CD4-positive, alpha-beta memory T cell (primary cell): Measurements from ENCODE around the gene RFTN1. TPM values are rescaled to one million over a fixed set of nuclear protein-coding genes. Genes with fewer than 3 reads are reported as not detected.
A peak's percentile ranks its signal among the peaks of the same experiment; 100 is the strongest.

Experiments
- CTCF ChIA-PET: fragments of 350-600 bp; sonication (Branson Sonifier 250); formaldehyde crosslinking; loops from one replicate; lab custom pipeline; 2021; ENCODE audit warnings: inconsistent platforms; ENCODE audit not compliant: partially characterized antibody; lab: Charles Lee
- POLR2A ChIA-PET: fragments of 350-600 bp; sonication (Branson Sonifier 250); formaldehyde crosslinking; loops from one replicate; lab custom pipeline; 2021; ENCODE audit not compliant: partially characterized antibody; lab: Charles Lee
- DNase-seq, 5 donors: peaks; one replicate each; pipeline versions ENCODE4 v3.0.0 to v3.0.0-alpha.2; 2020 to 2022; ENCODE audit warnings: mixed read lengths in 1 of 5
- H3K27ac ChIP-seq: one replicate; pipeline ENCODE4 v1.7.0; 2013; ENCODE audit warnings: low read depth, low read length
- H3K27me3 ChIP-seq: 2 replicates; pipeline ENCODE4 v1.7.0; 2013; ENCODE audit warnings: mild to moderate bottlenecking, low read length, moderate library complexity; ENCODE audit not compliant: insufficient read depth
- H3K36me3 ChIP-seq: 2 replicates; pipeline ENCODE4 v1.7.0; 2013; ENCODE audit warnings: mild to moderate bottlenecking, low read length, moderate library complexity; ENCODE audit not compliant: insufficient read depth
- H3K4me1 ChIP-seq: 2 replicates; pipeline ENCODE4 v1.7.0; 2013; ENCODE audit warnings: mild to moderate bottlenecking, low read length, moderate library complexity; ENCODE audit not compliant: insufficient read depth
- H3K4me3 ChIP-seq, 2 donors: one replicate each; pipeline ENCODE4 v1.7.0; 2013; ENCODE audit warnings: low read length in 2 of 2, mild to moderate bottlenecking in 1 of 2
- H3K9me3 ChIP-seq, 2 donors: one replicate each; pipeline ENCODE4 v1.7.0; 2013; ENCODE audit warnings: low read length in 2 of 2, control low read depth in 1 of 2; ENCODE audit not compliant: control insufficient read depth in 1 of 2
- H3K27ac Mint-ChIP-seq, 7 donors: one replicate each; pipeline ENCODE4 v1.8.0; 2020 to 2021; ENCODE audit warnings: mixed read lengths in 7 of 7, mild to moderate bottlenecking in 6 of 7, inconsistent platforms in 3 of 7, moderate library complexity in 3 of 7
- H3K27me3 Mint-ChIP-seq, 2 donors: one replicate each; pipeline ENCODE4 v1.8.0; 2020 to 2021; ENCODE audit warnings: mixed read lengths in 2 of 2
- H3K36me3 Mint-ChIP-seq, 2 donors: one replicate each; pipeline ENCODE4 v1.8.0; 2020 to 2021; ENCODE audit warnings: mixed read lengths in 2 of 2, inconsistent platforms in 1 of 2, mild to moderate bottlenecking in 1 of 2
- H3K4me1 Mint-ChIP-seq, 4 donors: one replicate each; pipeline ENCODE4 v1.8.0; 2020 to 2021; ENCODE audit warnings: mixed read lengths in 4 of 4, mild to moderate bottlenecking in 1 of 4
- H3K4me3 Mint-ChIP-seq, 8 donors: one replicate each; pipeline ENCODE4 v1.8.0; 2020 to 2021; ENCODE audit warnings: mixed read lengths in 8 of 8, mild to moderate bottlenecking in 7 of 8, moderate library complexity in 6 of 8, inconsistent platforms in 3 of 8
- H3K9me3 Mint-ChIP-seq, 8 donors: one replicate each; pipeline ENCODE4 v1.8.0; 2020 to 2021; ENCODE audit warnings: mixed read lengths in 8 of 8, mild to moderate bottlenecking in 5 of 8, inconsistent platforms in 3 of 8, moderate library complexity in 1 of 8
- intact Hi-C: fragments of 100-400 bp; cut with micrococcal nuclease; formaldehyde crosslinking; loops from one replicate; pipeline ENCODE4 v1.15.1; 2023
- polyA plus RNA-seq, 2 donors: library from polyadenylated mRNA; unstranded; fragments of 300-500 nt; fragmentation: Illumina TruSeq; gene quantifications; one replicate each; pipeline ENCODE4 v1.2.3, GENCODE V29; 2021
- total RNA-seq, 2 experiments: library from RNA; stranded (reverse); gene quantifications; one replicate each; pipeline ENCODE4 v1.2.3, GENCODE V29; 2021

The RFTN1 gene
- total and polyA plus RNA-seq, 4 experiments from 2014 or later, result 38.3 to 59.7 (median 52.0) TPM

GRCh38 chr3:16409032-16409431, 104.5 kb downstream of the RFTN1 start:
- Histone ChIP-seq H3K4me1 (no peaks in the 10 kb centered on the region), H3K27me3 (no peaks in the 10 kb centered on the region), H3K4me3 (no peak overlapping the region), H3K36me3 (no peaks in the 10 kb centered on the region), H3K27ac (no peak overlapping the region), H3K9me3 (no peaks in the 10 kb centered on the region)
- CTCF ChIA-PET, result no interaction called here
- intact Hi-C loops, result no loop called here
- Mint-ChIP-seq H3K4me3 (no peak overlapping the region), H3K36me3 (peaks cover 19 to 24% of the 10 kb centered on the region in 2 donors), H3K27me3 (no peaks in the 10 kb centered on the region), H3K27ac (peak overlapping the region in 2 of 7 donors; percentile 11 to 12), H3K4me1 (peaks cover 14 to 32% (median 22%) of the 10 kb centered on the region in 4 donors), H3K9me3 (peaks cover 0 to 2% (median 0%) of the 10 kb centered on the region in 8 donors)
- POLR2A ChIA-PET, result no interaction called here
- no peak for DNase-seq

- Histone ChIP-seq H3K36me3 (no peaks in the 10 kb centered on the region), H3K4me3 (no peak overlapping the region), H3K9me3 (no peaks in the 10 kb centered on the region), H3K27ac (no peak overlapping the region), H3K4me1 (no peaks in the 10 kb centered on the region), H3K27me3 (no peaks in the 10 kb centered on the region)
- Mint-ChIP-seq H3K27me3 (no peaks in the 10 kb centered on the region), H3K27ac (peak overlapping the region in 1 of 7 donors; percentile 69), H3K9me3 (peaks cover 0 to 2% (median 0%) of the 10 kb centered on the region in 8 donors), H3K4me3 (no peak overlapping the region), H3K4me1 (peaks cover 10 to 17% (median 15%) of the 10 kb centered on the region in 4 donors), H3K36me3 (peaks cover 21 to 26% of the 10 kb centered on the region in 2 donors)
- POLR2A ChIA-PET, result interaction anchor here (0.6 kb wide), 1 partner anchor 1050 kb away, joined by 3 read pairs; no protein-coding TSS in a partner anchor
- CTCF ChIA-PET, result interaction anchor here (0.8 kb wide), 1 partner anchor 16 kb away, joined by 3 read pairs; no protein-coding TSS in a partner anchor
- no peak for DNase-seq
- intact Hi-C loops, result no loop called here
Observed at GRCh38 chr3:16407366-16407765, 106.1 kb downstream of the RFTN1 start.

- no peaks in the 10 kb centered on the region for H3K9me3 ChIP-seq
- peaks cover 10 to 23% (median 16%) of the 10 kb centered on the region in 4 donors for H3K4me1 Mint-ChIP-seq
- no peaks in the 10 kb centered on the region for H3K27me3 ChIP-seq
- no peak for DNase-seq
- intact Hi-C loops, result no loop called here
- H3K27ac ChIP-seq, result no peak overlapping the region
- H3K27me3 Mint-ChIP-seq, result no peaks in the 10 kb centered on the region
- H3K36me3 Mint-ChIP-seq, result peaks cover 28 to 31% of the 10 kb centered on the region in 2 donors
- ChIA-PET CTCF (interaction anchor here (0.8 kb wide), 1 partner anchor 15 kb away, joined by 3 read pairs; no protein-coding TSS in a partner anchor), POLR2A (no interaction called here)
- H3K4me3 ChIP-seq, result no peak overlapping the region
- H3K36me3 ChIP-seq, result no peaks in the 10 kb centered on the region
- peaks cover 0 to 2% (median 0%) of the 10 kb centered on the region in 8 donors for H3K9me3 Mint-ChIP-seq
- peak overlapping the region in 4 of 7 donors; percentile 35 to 57 (median 40) for H3K27ac Mint-ChIP-seq
- no peak overlapping the region for H3K4me3 Mint-ChIP-seq
- H3K4me1 ChIP-seq, result no peaks in the 10 kb centered on the region
Observed at GRCh38 chr3:16406579-16406978, 106.9 kb downstream of the RFTN1 start.

DNA sequence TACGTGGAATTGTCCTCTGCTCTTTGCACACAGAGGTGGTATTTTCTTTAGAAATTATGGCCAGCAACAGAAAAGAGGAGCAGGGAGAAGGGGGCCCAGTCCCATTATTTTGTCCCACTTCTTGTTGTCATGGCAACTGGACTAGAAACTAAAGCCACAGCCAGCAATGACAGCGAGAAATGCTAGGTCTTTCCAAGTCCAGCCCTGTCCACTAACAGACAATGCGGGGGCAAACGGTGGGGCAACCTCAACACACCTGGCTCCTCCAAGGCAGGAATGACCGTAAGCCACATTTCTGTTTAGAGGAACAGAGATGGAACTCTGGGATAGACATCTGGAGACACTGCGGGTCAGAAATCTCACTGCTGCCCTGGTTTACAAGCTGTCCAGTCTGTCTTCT, 107.3 kb downstream of the RFTN1 start:
- CTCF ChIA-PET, result no interaction called here
- H3K4me1 Mint-ChIP-seq, result peaks cover 9 to 26% (median 18%) of the 10 kb centered on the region in 4 donors
- intact Hi-C loops, result no loop called here
- peak overlapping the region in 2 of 7 donors; percentile 42 to 43 for H3K27ac Mint-ChIP-seq
- no peaks in the 10 kb centered on the region for H3K4me1 ChIP-seq
- H3K9me3 ChIP-seq, result no peaks in the 10 kb centered on the region
- no peak for DNase-seq
- H3K4me3 ChIP-seq, result no peak overlapping the region
- POLR2A ChIA-PET, result no interaction called here
- no peaks in the 10 kb centered on the region for H3K27me3 ChIP-seq
- no peaks in the 10 kb centered on the region for H3K27me3 Mint-ChIP-seq
- H3K4me3 Mint-ChIP-seq, result no peak overlapping the region
- peaks cover 32 to 34% of the 10 kb centered on the region in 2 donors for H3K36me3 Mint-ChIP-seq
- no peak overlapping the region for H3K27ac ChIP-seq
- H3K36me3 ChIP-seq, result no peaks in the 10 kb centered on the region
- peaks cover 0 to 2% (median 0%) of the 10 kb centered on the region in 8 donors for H3K9me3 Mint-ChIP-seq

GRCh38 chr3:16404349-16404895, 109.1 kb downstream of the RFTN1 start:
- intact Hi-C loops, result no loop called here
- H3K9me3 Mint-ChIP-seq, result peaks cover 0 to 2% (median 0%) of the 10 kb centered on the region in 8 donors
- H3K4me3 Mint-ChIP-seq, result no peak overlapping the region
- DNase-seq, result no peak
- Histone ChIP-seq H3K9me3 (no peaks in the 10 kb centered on the region), H3K4me3 (no peak overlapping the region), H3K36me3 (no peaks in the 10 kb centered on the region), H3K4me1 (no peaks in the 10 kb centered on the region), H3K27me3 (no peaks in the 10 kb centered on the region), H3K27ac (no peak overlapping the region)
- H3K36me3 Mint-ChIP-seq, result peaks cover 32 to 41% of the 10 kb centered on the region in 2 donors
- H3K27ac Mint-ChIP-seq, result peak overlapping the region in 2 of 7 donors; percentile 25 to 26
- ChIA-PET POLR2A (interaction anchor here (1.0 to 1.1 kb wide), 2 partner anchors 66 to 107 kb away, joined by 3 read pairs; no protein-coding TSS in a partner anchor), CTCF (no interaction called here)
- no peaks in the 10 kb centered on the region for H3K27me3 Mint-ChIP-seq
- peaks cover 18 to 38% (median 31%) of the 10 kb centered on the region in 4 donors for H3K4me1 Mint-ChIP-seq

DNA sequence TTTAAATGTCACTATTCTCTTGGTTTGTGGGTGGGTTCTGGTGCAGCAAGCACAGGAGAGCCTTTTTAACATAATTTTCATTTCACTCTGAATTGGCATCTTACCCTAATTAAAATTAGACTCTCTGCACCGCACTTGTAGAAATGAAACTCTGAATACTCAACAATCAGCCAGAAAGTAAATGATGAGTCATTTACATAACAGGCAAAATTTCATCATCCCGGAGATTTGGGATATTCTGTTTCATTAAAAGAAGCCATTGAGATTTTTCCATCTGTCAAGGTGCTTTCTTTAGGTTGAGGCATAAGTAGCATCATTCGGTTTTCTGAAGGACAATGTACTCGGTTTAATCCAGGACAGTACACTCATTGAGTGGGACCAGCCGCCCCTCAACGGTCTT, 111.0 kb downstream of the RFTN1 start:
- Histone ChIP-seq H3K36me3 (peaks cover 5% of the 10 kb centered on the region), H3K27me3 (no peaks in the 10 kb centered on the region), H3K9me3 (no peaks in the 10 kb centered on the region), H3K27ac (no peak overlapping the region), H3K4me1 (no peaks in the 10 kb centered on the region), H3K4me3 (no peak overlapping the region)
- ChIA-PET CTCF (no interaction called here), POLR2A (no interaction called here)
- Mint-ChIP-seq H3K27ac (peak overlapping the region in 1 of 7 donors; percentile 36), H3K4me3 (no peak overlapping the region), H3K27me3 (no peaks in the 10 kb centered on the region), H3K36me3 (peaks cover 27 to 28% of the 10 kb centered on the region in 2 donors), H3K4me1 (peaks cover 19 to 34% (median 29%) of the 10 kb centered on the region in 4 donors), H3K9me3 (peaks cover 0 to 2% (median 0%) of the 10 kb centered on the region in 8 donors)
- intact Hi-C loops, result no loop called here
- DNase-seq, result no peak

- Mint-ChIP-seq H3K27ac (peak overlapping the region in 2 of 7 donors; percentile 64 to 74), H3K4me3 (no peak overlapping the region), H3K36me3 (peaks cover 28 to 34% of the 10 kb centered on the region in 2 donors), H3K9me3 (peaks cover 0 to 4% (median 0%) of the 10 kb centered on the region in 8 donors), H3K27me3 (no peaks in the 10 kb centered on the region), H3K4me1 (peaks cover 20 to 36% (median 28%) of the 10 kb centered on the region in 4 donors)
- Histone ChIP-seq H3K27ac (no peak overlapping the region), H3K36me3 (peaks cover 5% of the 10 kb centered on the region), H3K4me3 (no peak overlapping the region), H3K27me3 (no peaks in the 10 kb centered on the region), H3K9me3 (no peaks in the 10 kb centered on the region), H3K4me1 (no peaks in the 10 kb centered on the region)
- ChIA-PET CTCF (no interaction called here), POLR2A (no interaction called here)
- intact Hi-C loops, result no loop called here
- no peak for DNase-seq
Observed at GRCh38 chr3:16401273-16401672, 112.2 kb downstream of the RFTN1 start.
